ENCODE data around the gene CYB5A. TPM values are rescaled to one million over a fixed set of nuclear protein-coding genes. Genes with fewer than 3 reads are reported as not detected.

The CYB5A gene
- total RNA-seq, 4 donors from 2014 or later = 45.7 to 95.3 (median 64.5) TPM

DNA sequence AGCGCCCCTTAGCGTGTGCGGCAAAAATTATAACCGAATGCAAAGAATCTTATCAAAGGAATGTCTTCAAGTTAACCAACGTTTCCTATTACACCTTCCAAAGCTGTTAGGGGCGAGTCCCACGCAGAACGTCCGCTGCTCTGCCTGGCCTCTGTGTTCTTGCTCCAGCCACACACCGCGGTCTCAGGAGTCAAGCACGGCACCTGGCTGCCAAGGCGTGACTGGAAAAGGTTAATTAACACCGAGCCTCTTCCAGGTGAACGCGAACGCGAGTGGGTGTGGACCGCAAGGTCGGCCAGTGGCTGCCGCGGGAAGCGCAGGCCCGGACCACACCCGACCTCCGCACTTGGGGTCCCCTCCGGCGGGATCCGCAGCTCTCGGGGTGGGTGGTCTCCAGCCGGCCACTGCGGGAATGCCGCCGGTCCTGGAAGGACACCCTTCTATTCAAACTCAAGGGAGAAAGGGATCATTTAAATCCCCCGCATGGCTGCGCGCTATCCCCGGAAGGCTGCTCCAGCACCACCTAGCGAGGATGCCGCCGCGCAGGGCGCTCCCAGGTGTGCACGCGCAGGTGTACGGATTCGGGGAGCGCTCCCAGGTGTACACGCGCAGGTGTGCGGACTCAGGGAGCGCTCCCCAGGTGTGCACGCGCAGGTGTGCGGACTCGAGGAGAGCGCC is 830 bp downstream of the CYB5A start:
- H3K4me3 ChIP-seq (replicated peaks in 1 of 3) = peak overlapping the region; percentile 58 to 95 (median 72)
- peaks cover 0 to 10% of the 10 kb centered on the region in 2 donors for H3K4me1 ChIP-seq
- H3K27ac ChIP-seq = peak overlapping the region in 1 of 3 donors; percentile 30
- no peaks in the 10 kb centered on the region for H3K36me3 ChIP-seq
- no peaks in the 10 kb centered on the region for H3K27me3 ChIP-seq
- H3K9me3 ChIP-seq = no peaks in the 10 kb centered on the region
- intact Hi-C loops (cut with DNase I) = loop anchor here (5.0 kb wide), 1 partner anchor 206 kb away; the partner anchor contains the start of gene CNDP2
- TF ChIP-seq, protein P1, sequence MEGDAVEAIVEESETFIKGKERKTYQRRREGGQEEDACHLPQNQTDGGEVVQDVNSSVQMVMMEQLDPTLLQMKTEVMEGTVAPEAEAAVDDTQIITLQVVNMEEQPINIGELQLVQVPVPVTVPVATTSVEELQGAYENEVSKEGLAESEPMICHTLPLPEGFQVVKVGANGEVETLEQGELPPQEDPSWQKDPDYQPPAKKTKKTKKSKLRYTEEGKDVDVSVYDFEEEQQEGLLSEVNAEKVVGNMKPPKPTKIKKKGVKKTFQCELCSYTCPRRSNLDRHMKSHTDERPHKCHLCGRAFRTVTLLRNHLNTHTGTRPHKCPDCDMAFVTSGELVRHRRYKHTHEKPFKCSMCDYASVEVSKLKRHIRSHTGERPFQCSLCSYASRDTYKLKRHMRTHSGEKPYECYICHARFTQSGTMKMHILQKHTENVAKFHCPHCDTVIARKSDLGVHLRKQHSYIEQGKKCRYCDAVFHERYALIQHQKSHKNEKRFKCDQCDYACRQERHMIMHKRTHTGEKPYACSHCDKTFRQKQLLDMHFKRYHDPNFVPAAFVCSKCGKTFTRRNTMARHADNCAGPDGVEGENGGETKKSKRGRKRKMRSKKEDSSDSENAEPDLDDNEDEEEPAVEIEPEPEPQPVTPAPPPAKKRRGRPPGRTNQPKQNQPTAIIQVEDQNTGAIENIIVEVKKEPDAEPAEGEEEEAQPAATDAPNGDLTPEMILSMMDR (IDR thresholded peaks at IDR 0.05) = peak in 2 of 6 experiments; percentile 4 to 37
- TF ChIP-seq POLR2A (IDR thresholded peaks at IDR 0.05) = no peak
- peak; percentile 64 to 65 for DNase-seq
- 25 to 31% methylated on average over 25 to 37 of the region's 57 CpGs for WGBS, 2 donors

DNA sequence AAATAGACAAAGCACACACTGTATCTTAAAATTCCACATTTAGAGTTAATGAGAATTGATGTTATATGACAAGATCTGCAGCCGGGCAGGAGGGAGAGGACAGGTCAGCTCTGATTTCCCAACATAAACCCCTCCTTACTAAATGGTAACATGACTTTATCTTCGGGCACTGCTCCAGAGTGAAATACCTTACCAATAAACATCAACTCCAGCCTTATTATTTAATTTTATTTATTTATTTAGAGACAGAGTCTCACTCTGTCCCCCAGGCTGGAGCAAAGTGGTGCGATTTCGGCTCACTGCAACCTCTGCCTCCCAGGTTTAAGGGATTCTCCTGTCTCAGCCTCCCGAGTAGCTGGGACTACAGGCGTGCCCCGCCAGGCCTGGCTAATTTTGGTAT is 1.7 kb downstream of the CYB5A start:
- no peaks in the 10 kb centered on the region for H3K27me3 ChIP-seq
- peaks cover 0 to 10% of the 10 kb centered on the region in 2 donors for H3K4me1 ChIP-seq
- H3K36me3 ChIP-seq = no peaks in the 10 kb centered on the region
- TF ChIP-seq, protein P1 (IDR thresholded peaks at IDR 0.05) = no peak
- TF ChIP-seq POLR2A (IDR thresholded peaks at IDR 0.05) = no peak
- no peak for DNase-seq
- no peak overlapping the region for H3K4me3 ChIP-seq (replicated peaks in 1 of 3)
- 96 to 98% methylated on average over 7 of the region's 7 CpGs for WGBS, 2 donors
- intact Hi-C loops (cut with DNase I) = loop anchor here (5.0 kb wide), 1 partner anchor 207 kb away; the partner anchor contains the start of gene CNDP2
- H3K27ac ChIP-seq = peak overlapping the region in 1 of 3 donors; percentile 40
- H3K9me3 ChIP-seq = no peaks in the 10 kb centered on the region

DNA sequence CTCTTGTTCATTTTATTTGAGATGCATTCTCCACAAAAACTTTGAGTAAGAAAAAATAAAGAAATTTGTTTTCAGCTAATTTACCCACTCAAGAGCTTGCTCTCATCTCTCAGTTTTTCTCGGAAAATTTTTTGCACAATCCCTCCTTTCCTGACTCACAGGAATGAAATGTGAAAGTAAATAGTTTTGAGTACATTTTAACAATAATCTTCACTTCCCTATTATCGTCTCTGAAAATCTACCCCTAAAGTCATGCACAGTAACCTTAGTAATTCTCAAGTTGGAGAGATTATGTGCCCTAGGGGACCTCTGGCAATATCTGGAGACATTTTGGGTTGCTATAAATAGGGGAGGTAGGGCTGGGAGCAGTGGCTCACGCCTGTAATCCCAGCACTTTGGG is 2.6 kb downstream of the CYB5A start:
- Histone ChIP-seq H3K9me3 (no peaks in the 10 kb centered on the region), H3K4me1 (peaks cover 0 to 10% of the 10 kb centered on the region in 2 donors), H3K27me3 (no peaks in the 10 kb centered on the region), H3K27ac (peak overlapping the region in 1 of 3 donors; percentile 40), H3K4me3 (replicated peaks in 1 of 3) (no peak overlapping the region), H3K36me3 (no peaks in the 10 kb centered on the region)
- WGBS, 2 donors = 69 to 77% methylated on average over 3 of the region's 3 CpGs
- no peak for TF ChIP-seq POLR2A (IDR thresholded peaks at IDR 0.05)
- TF ChIP-seq, protein P1 (IDR thresholded peaks at IDR 0.05) = no peak
- intact Hi-C loops (cut with DNase I) = no loop called here
- DNase-seq = no peak

DNA sequence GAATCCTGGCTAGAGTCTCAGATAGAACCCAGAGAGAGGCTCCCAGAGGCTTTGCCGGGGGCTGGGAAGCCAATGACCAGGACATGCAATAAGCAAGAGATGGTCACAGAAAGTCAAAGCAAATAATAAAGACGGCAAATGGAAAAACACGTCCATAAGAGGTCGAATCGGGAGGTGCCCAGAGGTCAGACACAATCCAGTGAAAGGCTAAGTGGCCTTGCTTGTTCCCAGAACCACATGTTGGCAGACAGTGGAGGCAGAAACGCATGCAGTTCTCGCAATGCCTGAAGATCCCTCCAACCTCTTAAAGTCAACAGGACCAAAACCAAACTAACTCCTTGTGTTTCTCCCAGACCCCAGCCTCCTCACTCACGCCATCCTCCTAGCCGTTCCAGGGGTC is 3.0 kb downstream of the CYB5A start:
- no peaks in the 10 kb centered on the region for H3K36me3 ChIP-seq
- H3K27me3 ChIP-seq = no peaks in the 10 kb centered on the region
- H3K9me3 ChIP-seq = no peaks in the 10 kb centered on the region
- intact Hi-C loops (cut with DNase I) = no loop called here
- peaks cover 0 to 10% of the 10 kb centered on the region in 2 donors for H3K4me1 ChIP-seq
- no peak overlapping the region for H3K4me3 ChIP-seq (replicated peaks in 1 of 3)
- H3K27ac ChIP-seq = peak overlapping the region in 1 of 3 donors; percentile 40
- 77 to 85% methylated on average over 9 of the region's 9 CpGs for WGBS, 2 donors
- no peak for DNase-seq
- TF ChIP-seq POLR2A (IDR thresholded peaks at IDR 0.05) = no peak
- TF ChIP-seq, protein P1 (IDR thresholded peaks at IDR 0.05) = no peak

DNA sequence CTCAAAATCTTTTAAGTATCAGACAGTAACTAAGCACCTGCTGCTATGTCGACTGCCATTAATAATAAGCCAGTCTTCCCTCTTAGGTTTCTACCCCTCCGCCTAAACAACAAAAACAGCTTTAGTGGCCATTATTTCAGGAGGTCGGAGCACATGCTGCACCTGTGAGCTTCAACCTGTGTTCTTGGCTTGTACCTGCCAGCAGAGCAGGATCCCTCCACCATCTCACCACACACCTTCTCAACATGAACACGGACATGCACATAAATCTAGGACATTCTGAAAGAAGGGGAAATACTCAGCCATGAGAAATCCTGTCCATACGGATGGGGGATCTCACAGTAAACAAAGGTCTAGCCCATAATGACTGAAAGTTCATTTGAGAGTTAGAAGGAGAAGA is 3.7 kb downstream of the CYB5A start:
- peaks cover under 1 to 10% of the 10 kb centered on the region in 2 donors for H3K4me1 ChIP-seq
- no peaks in the 10 kb centered on the region for H3K9me3 ChIP-seq
- H3K4me3 ChIP-seq (replicated peaks in 1 of 3) = no peak overlapping the region
- no peak for TF ChIP-seq POLR2A (IDR thresholded peaks at IDR 0.05)
- TF ChIP-seq, protein P1 (IDR thresholded peaks at IDR 0.05) = no peak
- H3K27me3 ChIP-seq = no peaks in the 10 kb centered on the region
- no peak for DNase-seq
- 80 to 87% methylated on average over 5 of the region's 5 CpGs for WGBS, 2 donors
- no peaks in the 10 kb centered on the region for H3K36me3 ChIP-seq
- intact Hi-C loops (cut with DNase I) = no loop called here
- H3K27ac ChIP-seq = peak overlapping the region in 1 of 3 donors; percentile 40

Data from thyroid gland (tissue), 4 donors.